GM23248 (cell line): ENCODE data around the gene RASA3.

Experiments used
- EZH2 ChIP-seq: fragments of 200-600 bp; sonication (generic); IDR thresholded peaks from 2 replicates; pipeline ENCODE4 v1.6.1; 2018; ENCODE audit warnings: antibody characterized with exemption, mild to moderate bottlenecking; ENCODE audit not compliant: insufficient read depth, poor library complexity, severe bottlenecking
- EZH2phosphoT487 ChIP-seq: fragments of 200-600 bp; sonication (generic); IDR thresholded peaks from 2 replicates; pipeline ENCODE4 v1.6.1; 2018; ENCODE audit warnings: antibody characterized with exemption, moderate library complexity, mild to moderate bottlenecking, low read depth; ENCODE audit not compliant: insufficient read depth

DNA sequence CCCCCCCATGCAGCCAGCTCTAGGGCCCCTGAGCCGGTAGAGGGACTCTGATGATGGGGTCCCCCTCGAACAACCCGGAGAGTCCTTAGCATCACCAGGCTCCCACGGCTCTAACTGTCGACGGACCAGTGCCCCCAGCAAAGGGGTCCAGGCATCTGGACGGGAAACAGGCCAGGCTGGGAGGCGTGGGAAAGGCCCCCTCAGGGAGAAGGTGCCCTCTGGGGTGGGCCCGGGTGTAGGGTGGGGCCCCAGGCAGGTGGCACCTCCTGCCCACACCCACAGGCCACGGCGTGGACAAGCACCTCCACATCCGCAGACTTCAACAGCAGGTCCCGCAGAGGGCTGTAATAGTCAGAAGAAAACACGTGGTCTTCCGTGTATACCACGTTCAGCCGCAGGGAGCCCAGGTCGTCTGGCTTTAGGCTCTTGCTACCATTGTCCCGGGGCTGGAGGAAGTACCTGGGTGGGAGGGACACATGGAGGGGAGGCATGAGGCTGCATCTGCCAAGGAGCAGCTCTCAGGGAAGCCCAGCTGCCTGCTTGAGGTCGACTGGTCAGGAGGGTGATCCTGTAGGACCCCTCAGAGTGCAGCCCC, 113.9 kb downstream of the RASA3 start:
- TF ChIP-seq EZH2 (no peak), EZH2phosphoT487 (no peak)
